ENCODE data around the gene POLG. TPM values are rescaled to one million over a fixed set of nuclear protein-coding genes. Genes with fewer than 3 reads are reported as not detected.
"Not testable (repeated sequence)": the region's sequence is repeated elsewhere in the genome, so short reads cannot be mapped to it uniquely, and the experiment has no call there.

Gene POLG
- total and polyA plus RNA-seq, 2 experiments from 2014 or later = 28.8 to 74.1 TPM

DNA sequence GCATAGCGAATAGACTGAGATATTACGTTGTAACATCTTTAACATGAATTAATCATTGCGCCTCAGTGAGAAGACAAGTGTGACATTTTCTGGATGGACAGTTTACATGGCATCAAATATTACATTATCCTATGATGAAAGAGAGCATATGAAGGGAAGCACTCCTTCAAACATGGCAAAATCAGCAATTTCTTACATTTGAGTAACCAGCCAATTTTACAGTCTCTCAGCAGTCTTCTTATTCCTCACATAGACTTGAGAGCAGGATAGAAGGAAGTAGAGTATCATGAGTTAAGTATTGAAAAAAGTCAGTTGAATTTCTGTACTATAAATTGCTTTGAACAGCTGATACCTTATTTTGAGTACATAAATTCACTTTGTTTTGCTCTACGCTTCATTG is 52.0 kb downstream of the POLG start:
- ATAC-seq (no peak), DNase-seq (ENCODE audit: low spot score) (no peak)
- peaks cover 71% of the 10 kb centered on the region for H3K36me3 Mint-ChIP-seq (ENCODE audit: low read depth)
- no peaks in the 10 kb centered on the region for H3K4me1 Mint-ChIP-seq
- TF ChIP-seq, protein P1, sequence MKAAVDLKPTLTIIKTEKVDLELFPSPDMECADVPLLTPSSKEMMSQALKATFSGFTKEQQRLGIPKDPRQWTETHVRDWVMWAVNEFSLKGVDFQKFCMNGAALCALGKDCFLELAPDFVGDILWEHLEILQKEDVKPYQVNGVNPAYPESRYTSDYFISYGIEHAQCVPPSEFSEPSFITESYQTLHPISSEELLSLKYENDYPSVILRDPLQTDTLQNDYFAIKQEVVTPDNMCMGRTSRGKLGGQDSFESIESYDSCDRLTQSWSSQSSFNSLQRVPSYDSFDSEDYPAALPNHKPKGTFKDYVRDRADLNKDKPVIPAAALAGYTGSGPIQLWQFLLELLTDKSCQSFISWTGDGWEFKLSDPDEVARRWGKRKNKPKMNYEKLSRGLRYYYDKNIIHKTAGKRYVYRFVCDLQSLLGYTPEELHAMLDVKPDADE (IDR thresholded peaks at IDR 0.05) = no peak
- TF ChIP-seq ZNF331 (CRISPR knock-in tag; IDR thresholded peaks at IDR 0.05; ENCODE audit: low read depth) (no peak), CREB1 (CRISPR knock-in tag; IDR thresholded peaks at IDR 0.05; ENCODE audit: low read depth) (no peak), JUNB (IDR thresholded peaks at IDR 0.05; ENCODE audit: unreplicated experiment) (no peak), ZNF114 (CRISPR knock-in tag; IDR thresholded peaks at IDR 0.05) (no peak)
- no peak overlapping the region for H3K27ac ChIP-seq (ENCODE audit: low read depth)
- no peaks in the 10 kb centered on the region for H3K27me3 Mint-ChIP-seq (ENCODE audit: insufficient read depth, low read depth, poor library complexity)
- no peaks in the 10 kb centered on the region for H3K9me2 ChIP-seq (ENCODE audit: insufficient read depth)
- no peak overlapping the region for H3K4me3 Mint-ChIP-seq
- no peak overlapping the region for H3K27ac Mint-ChIP-seq
- no peaks in the 10 kb centered on the region for H3K4me1 ChIP-seq (ENCODE audit: insufficient read depth)
- H3K4me2 ChIP-seq = no peak overlapping the region
- no peaks in the 10 kb centered on the region for H3F3A ChIP-seq (replicated peaks; ENCODE audit: low read depth)
- H3K27me3 ChIP-seq (ENCODE audit: insufficient read depth) = no peaks in the 10 kb centered on the region
- H3K36me3 ChIP-seq (ENCODE audit: insufficient read depth) = peaks cover 68% of the 10 kb centered on the region; the same call in 1 of the 2 replicates
- no peak overlapping the region for H2AFZ ChIP-seq
- no peaks in the 10 kb centered on the region for H3K79me2 ChIP-seq (replicated peaks; ENCODE audit: insufficient read depth)
- peaks cover 1% of the 10 kb centered on the region for H4K20me1 ChIP-seq (replicated peaks; ENCODE audit: insufficient read depth)
- H3K4me3 ChIP-seq = no peak overlapping the region
- no peaks in the 10 kb centered on the region for H3K9me3 Mint-ChIP-seq

DNA sequence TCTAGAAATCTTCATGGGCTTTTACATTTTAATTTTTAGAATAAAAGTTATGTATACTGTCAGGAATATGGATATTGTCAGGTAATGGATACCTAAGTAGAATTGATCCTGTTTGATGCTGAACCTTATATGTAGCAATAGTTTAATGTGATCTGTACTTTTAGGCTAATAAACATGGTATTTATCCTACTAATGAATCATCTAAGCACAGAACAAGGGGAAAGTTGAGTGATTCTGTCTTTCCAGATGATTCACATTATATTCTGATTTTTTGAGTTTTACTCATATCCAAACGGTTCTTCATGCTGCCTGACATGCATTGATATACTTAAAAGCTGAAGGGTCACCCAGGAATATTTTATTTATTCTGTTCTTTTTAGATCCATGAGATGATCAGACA is 56.3 kb downstream of the POLG start:
- Mint-ChIP-seq H3K4me1 (no peaks in the 10 kb centered on the region), H3K4me3 (no peak overlapping the region), H3K27me3 (ENCODE audit: insufficient read depth, low read depth, poor library complexity) (no peaks in the 10 kb centered on the region), H3K9me3 (no peaks in the 10 kb centered on the region), H3K27ac (no peak overlapping the region), H3K36me3 (ENCODE audit: low read depth) (peaks cover 35% of the 10 kb centered on the region; the same call in 2 of the 3 replicates)
- Histone ChIP-seq H3K4me3 (no peak overlapping the region), H3K27me3 (ENCODE audit: insufficient read depth) (no peaks in the 10 kb centered on the region), H3K4me2 (no peak overlapping the region), H3F3A (replicated peaks; ENCODE audit: low read depth) (no peaks in the 10 kb centered on the region), H4K20me1 (replicated peaks; ENCODE audit: insufficient read depth) (no peaks in the 10 kb centered on the region; the same call in 1 of the 2 replicates), H3K79me2 (replicated peaks; ENCODE audit: insufficient read depth) (no peaks in the 10 kb centered on the region), H2AFZ (no peak overlapping the region), H3K9me2 (ENCODE audit: insufficient read depth) (no peaks in the 10 kb centered on the region), H3K4me1 (ENCODE audit: insufficient read depth) (no peaks in the 10 kb centered on the region), H3K27ac (ENCODE audit: low read depth) (no peak overlapping the region), H3K36me3 (ENCODE audit: insufficient read depth) (peaks cover 56% of the 10 kb centered on the region; the same call in 1 of the 2 replicates)
- ATAC-seq (no peak), DNase-seq (ENCODE audit: low spot score) (no peak)
- TF ChIP-seq EZH2 (IDR thresholded peaks at IDR 0.05; ENCODE audit: low read depth, unreplicated experiment) (no peak), ZNF331 (CRISPR knock-in tag; IDR thresholded peaks at IDR 0.05; ENCODE audit: low read depth) (no peak), ZNF114 (CRISPR knock-in tag; IDR thresholded peaks at IDR 0.05) (no peak), JUNB (IDR thresholded peaks at IDR 0.05; ENCODE audit: unreplicated experiment) (no peak), NANOG (IDR thresholded peaks at IDR 0.05; ENCODE audit: borderline replicate concordance) (no peak)
- TF ChIP-seq, protein P2, sequence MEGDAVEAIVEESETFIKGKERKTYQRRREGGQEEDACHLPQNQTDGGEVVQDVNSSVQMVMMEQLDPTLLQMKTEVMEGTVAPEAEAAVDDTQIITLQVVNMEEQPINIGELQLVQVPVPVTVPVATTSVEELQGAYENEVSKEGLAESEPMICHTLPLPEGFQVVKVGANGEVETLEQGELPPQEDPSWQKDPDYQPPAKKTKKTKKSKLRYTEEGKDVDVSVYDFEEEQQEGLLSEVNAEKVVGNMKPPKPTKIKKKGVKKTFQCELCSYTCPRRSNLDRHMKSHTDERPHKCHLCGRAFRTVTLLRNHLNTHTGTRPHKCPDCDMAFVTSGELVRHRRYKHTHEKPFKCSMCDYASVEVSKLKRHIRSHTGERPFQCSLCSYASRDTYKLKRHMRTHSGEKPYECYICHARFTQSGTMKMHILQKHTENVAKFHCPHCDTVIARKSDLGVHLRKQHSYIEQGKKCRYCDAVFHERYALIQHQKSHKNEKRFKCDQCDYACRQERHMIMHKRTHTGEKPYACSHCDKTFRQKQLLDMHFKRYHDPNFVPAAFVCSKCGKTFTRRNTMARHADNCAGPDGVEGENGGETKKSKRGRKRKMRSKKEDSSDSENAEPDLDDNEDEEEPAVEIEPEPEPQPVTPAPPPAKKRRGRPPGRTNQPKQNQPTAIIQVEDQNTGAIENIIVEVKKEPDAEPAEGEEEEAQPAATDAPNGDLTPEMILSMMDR (conservative IDR thresholded peaks at IDR 0.05; ENCODE audit: low read depth in 2 of 2) = no peak
- TF ChIP-seq, protein P1 (IDR thresholded peaks at IDR 0.05) = no peak

DNA sequence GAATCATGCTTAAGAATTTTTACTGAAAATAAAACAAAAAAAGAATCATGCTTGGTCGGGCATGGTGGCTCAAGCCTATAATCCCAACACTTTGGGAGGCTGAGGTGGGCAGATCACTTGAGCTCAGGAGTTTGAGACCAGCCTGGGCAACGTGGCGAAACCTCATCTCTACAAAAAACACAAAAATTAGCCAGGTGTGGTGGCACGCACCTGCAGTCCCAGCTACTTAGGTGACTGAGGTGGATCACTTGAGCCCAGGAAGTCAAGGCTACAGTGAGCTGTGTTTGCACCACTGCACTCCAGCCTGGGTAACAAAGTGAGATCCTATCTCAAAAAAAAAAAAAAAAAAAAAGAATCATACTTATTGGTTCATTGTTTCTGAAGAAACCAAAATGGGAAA is 57.3 kb downstream of the POLG start:
- H4K20me1 ChIP-seq (replicated peaks; ENCODE audit: insufficient read depth); H3K27ac Mint-ChIP-seq; H3K27ac ChIP-seq (ENCODE audit: low read depth); H3K9me3 Mint-ChIP-seq; H3K4me3 ChIP-seq; H3K4me1 Mint-ChIP-seq; H3K27me3 Mint-ChIP-seq (ENCODE audit: insufficient read depth, low read depth, poor library complexity); DNase-seq (ENCODE audit: low spot score); H3K4me1 ChIP-seq (ENCODE audit: insufficient read depth); ATAC-seq; H3K9me2 ChIP-seq (ENCODE audit: insufficient read depth); H2AFZ ChIP-seq; H3K27me3 ChIP-seq (ENCODE audit: insufficient read depth); H3K4me3 Mint-ChIP-seq; H3K79me2 ChIP-seq (replicated peaks; ENCODE audit: insufficient read depth); H3K4me2 ChIP-seq; H3F3A ChIP-seq (replicated peaks; ENCODE audit: low read depth): not testable (repeated sequence)
- H3K36me3 Mint-ChIP-seq (ENCODE audit: low read depth) = peaks cover 27% of the 10 kb centered on the region; the same call in 2 of the 3 replicates
- H3K36me3 ChIP-seq (ENCODE audit: insufficient read depth) = peaks cover 49% of the 10 kb centered on the region; the same call in 1 of the 2 replicates

Measured in GM23338 (cell line).